ENCODE data around the gene FAM187B.

DNA sequence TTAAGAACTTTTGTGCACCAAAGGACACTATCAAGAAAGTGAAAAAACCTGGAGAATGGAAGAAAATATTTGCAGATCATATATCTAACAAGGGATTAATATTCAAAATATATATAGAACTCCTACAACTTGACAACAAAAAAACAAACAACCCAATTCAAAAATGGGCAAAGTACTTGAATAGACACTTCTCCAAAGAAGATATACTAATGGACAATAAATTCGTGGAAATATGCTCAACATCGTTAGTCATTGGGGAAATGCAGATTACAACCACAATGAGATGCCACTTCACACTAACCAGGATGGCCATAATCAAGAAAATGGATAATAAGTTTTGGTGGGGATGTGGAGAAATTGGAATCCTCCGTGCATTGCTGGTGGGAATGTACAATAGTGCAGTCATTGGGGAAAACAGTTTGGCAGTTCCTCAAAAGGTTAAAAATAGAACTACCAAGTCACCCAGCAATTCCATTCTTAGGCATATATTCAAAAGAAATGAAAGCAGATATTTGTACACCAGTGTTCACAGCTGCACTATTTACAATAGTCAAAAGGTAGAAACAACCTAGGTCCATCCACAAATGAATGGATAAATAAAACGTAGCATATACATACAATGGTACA is 18.0 kb upstream of the FAM187B start:
- TF ChIP-seq, protein P1, sequence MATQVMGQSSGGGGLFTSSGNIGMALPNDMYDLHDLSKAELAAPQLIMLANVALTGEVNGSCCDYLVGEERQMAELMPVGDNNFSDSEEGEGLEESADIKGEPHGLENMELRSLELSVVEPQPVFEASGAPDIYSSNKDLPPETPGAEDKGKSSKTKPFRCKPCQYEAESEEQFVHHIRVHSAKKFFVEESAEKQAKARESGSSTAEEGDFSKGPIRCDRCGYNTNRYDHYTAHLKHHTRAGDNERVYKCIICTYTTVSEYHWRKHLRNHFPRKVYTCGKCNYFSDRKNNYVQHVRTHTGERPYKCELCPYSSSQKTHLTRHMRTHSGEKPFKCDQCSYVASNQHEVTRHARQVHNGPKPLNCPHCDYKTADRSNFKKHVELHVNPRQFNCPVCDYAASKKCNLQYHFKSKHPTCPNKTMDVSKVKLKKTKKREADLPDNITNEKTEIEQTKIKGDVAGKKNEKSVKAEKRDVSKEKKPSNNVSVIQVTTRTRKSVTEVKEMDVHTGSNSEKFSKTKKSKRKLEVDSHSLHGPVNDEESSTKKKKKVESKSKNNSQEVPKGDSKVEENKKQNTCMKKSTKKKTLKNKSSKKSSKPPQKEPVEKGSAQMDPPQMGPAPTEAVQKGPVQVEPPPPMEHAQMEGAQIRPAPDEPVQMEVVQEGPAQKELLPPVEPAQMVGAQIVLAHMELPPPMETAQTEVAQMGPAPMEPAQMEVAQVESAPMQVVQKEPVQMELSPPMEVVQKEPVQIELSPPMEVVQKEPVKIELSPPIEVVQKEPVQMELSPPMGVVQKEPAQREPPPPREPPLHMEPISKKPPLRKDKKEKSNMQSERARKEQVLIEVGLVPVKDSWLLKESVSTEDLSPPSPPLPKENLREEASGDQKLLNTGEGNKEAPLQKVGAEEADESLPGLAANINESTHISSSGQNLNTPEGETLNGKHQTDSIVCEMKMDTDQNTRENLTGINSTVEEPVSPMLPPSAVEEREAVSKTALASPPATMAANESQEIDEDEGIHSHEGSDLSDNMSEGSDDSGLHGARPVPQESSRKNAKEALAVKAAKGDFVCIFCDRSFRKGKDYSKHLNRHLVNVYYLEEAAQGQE (IDR thresholded peaks at IDR 0.05; ENCODE audit: insufficient read depth in 1 of 2, low read depth in 2 of 2, low read length in 2 of 2), result no peak
- TF ChIP-seq TAF1 (IDR thresholded peaks at IDR 0.05; ENCODE audit: borderline replicate concordance, insufficient read depth, low read length), result no peak
